A673 (cell line): Measurements from ENCODE around the gene SEC14L3. TPM values are rescaled to one million over a fixed set of nuclear protein-coding genes. Genes with fewer than 3 reads are reported as not detected.

Experiments used
- BruUV-seq: library from RNA; stranded (reverse); fragments of 400-500 nt; replicated peaks from 2 replicates; lab custom pipeline; 2021; lab: Mats Ljungman, UMichigan
- CTCF ChIA-PET: fragments of 300-600 bp; sonication (Branson Sonifier 250); formaldehyde crosslinking; loops from one replicate; lab custom pipeline; 2022; ENCODE audit warnings: antibody characterized with exemption; lab: Charles Lee
- POLR2A ChIA-PET: fragments of 300-600 bp; sonication (Branson Sonifier 250); formaldehyde crosslinking; loops from one replicate; lab custom pipeline; 2022; ENCODE audit warnings: antibody characterized with exemption; ENCODE audit not compliant: low non-redundant PET; lab: Charles Lee
- DNase-seq: peaks from one replicate; pipeline ENCODE4 v3.0.0-alpha.2; 2015; ENCODE audit warnings: low spot score
- H3K27ac ChIP-seq: fragments of 200-600 bp; sonication (generic); 2 replicates; pipeline ENCODE4 v1.5.1; 2016; ENCODE audit warnings: mixed run types, low read depth, mild to moderate bottlenecking, mixed read lengths, antibody characterized with exemption, low read length; ENCODE audit not compliant: poor library complexity, severe bottlenecking
- H3K27me3 ChIP-seq: fragments of 200-600 bp; sonication (generic); replicated peaks from 2 replicates; pipeline ENCODE4 v1.6.1; 2017; ENCODE audit warnings: mixed run types, low read depth, mild to moderate bottlenecking, mixed read lengths, antibody characterized with exemption, low read length; ENCODE audit not compliant: insufficient read depth, poor library complexity
- H3K36me3 ChIP-seq: fragments of 200-600 bp; sonication (generic); 2 replicates; pipeline ENCODE4 v1.6.1; 2016; ENCODE audit warnings: mixed run types, mild to moderate bottlenecking, mixed read lengths, antibody characterized with exemption, low read length; ENCODE audit not compliant: insufficient read depth, poor library complexity, severe bottlenecking
- H3K4me1 ChIP-seq: fragments of 200-600 bp; sonication (generic); 2 replicates; pipeline ENCODE4 v1.6.1; 2017; ENCODE audit warnings: mixed run types, mild to moderate bottlenecking, mixed read lengths, antibody characterized with exemption, low read length; ENCODE audit not compliant: insufficient read depth, poor library complexity, severe bottlenecking
- H3K4me3 ChIP-seq: fragments of 200-600 bp; sonication (generic); 2 replicates; pipeline ENCODE4 v1.5.1; 2016; ENCODE audit warnings: low read depth, mixed run types, mild to moderate bottlenecking, mixed read lengths, low read length; ENCODE audit not compliant: poor library complexity, severe bottlenecking
- H3K9me3 ChIP-seq: fragments of 200-600 bp; sonication (generic); 2 replicates; pipeline ENCODE4 v1.6.1; 2016; ENCODE audit warnings: mixed run types, low read depth, mild to moderate bottlenecking, mixed read lengths, antibody characterized with exemption, low read length; ENCODE audit not compliant: poor library complexity, severe bottlenecking
- CTCF ChIP-seq: fragments of 300-800, 200-600 bp; sonication (generic); conservative IDR thresholded peaks from 2 replicates; pipeline ENCODE4 v1.5.1; 2017; ENCODE audit warnings: low read depth, mild to moderate bottlenecking, antibody characterized with exemption, low read length, moderate library complexity, mixed read lengths
- EZH2 ChIP-seq: fragments of 200-600 bp; sonication (generic); IDR thresholded peaks from 2 replicates; pipeline ENCODE4 v1.6.1; 2017; ENCODE audit warnings: borderline replicate concordance, low read depth, mild to moderate bottlenecking, mixed read lengths, antibody characterized with exemption, low read length; ENCODE audit not compliant: poor library complexity, severe bottlenecking
- intact Hi-C: fragments of 100-400 bp; cut with micrococcal nuclease; formaldehyde crosslinking; loops from one replicate; pipeline ENCODE4 v1.10.0; 2022; ENCODE audit not compliant: unreplicated experiment
- total RNA-seq: library from RNA; stranded (reverse); gene quantifications from 2 replicates; pipeline ENCODE4 v1.2.3, GENCODE V29; 2021

Gene SEC14L3
- total RNA-seq, 1 experiment from 2014 or later: not detected

GRCh38 chr22:30491381-30491780, 19.6 kb upstream of the SEC14L3 start:
- Histone ChIP-seq H3K4me1 (no peaks in the 10 kb centered on the region), H3K36me3 (no peaks in the 10 kb centered on the region), H3K27ac (no peak overlapping the region), H3K9me3 (no peaks in the 10 kb centered on the region), H3K27me3 (no peaks in the 10 kb centered on the region), H3K4me3 (no peak overlapping the region)
- POLR2A ChIA-PET: no interaction called here
- intact Hi-C loops: no loop called here
- DNase-seq: no peak
- CTCF ChIA-PET: no interaction called here
- TF ChIP-seq CTCF (no peak), EZH2 (no peak)
- no TSS peak for BruUV-seq

- Histone ChIP-seq H3K27ac (no peak overlapping the region), H3K4me1 (no peaks in the 10 kb centered on the region), H3K9me3 (no peaks in the 10 kb centered on the region), H3K4me3 (no peak overlapping the region), H3K27me3 (no peaks in the 10 kb centered on the region), H3K36me3 (no peaks in the 10 kb centered on the region)
- ChIA-PET CTCF (interaction anchor here (0.8 kb wide), 1 partner anchor 144 kb away, joined by 3 read pairs; no protein-coding TSS in a partner anchor), POLR2A (no interaction called here)
- intact Hi-C loops: no loop called here
- no TSS peak for BruUV-seq
- no peak for DNase-seq
- TF ChIP-seq EZH2: no peak
- peak; percentile 45 for TF ChIP-seq CTCF
Observed at GRCh38 chr22:30490399-30490798, 18.6 kb upstream of the SEC14L3 start.

DNA sequence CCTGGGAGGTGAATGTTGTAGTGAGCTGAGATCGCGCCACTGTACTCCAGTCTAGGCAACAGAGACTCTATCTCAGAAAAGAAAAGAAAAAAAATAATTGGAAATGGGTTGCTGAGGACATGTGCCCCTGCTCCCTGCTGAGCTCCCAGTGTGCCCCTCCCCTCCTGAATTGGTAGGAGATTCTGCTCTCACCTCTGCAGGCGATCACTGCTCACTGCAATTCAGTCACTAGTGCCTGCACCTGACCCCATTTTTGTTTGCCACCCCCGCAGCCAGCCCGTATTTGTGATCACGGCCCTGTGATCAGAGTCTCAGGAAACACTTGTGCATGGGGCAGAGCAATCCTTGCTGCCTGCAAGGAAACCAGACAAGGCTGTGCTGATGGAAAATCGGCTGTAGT, 16.3 kb upstream of the SEC14L3 start:
- Histone ChIP-seq H3K36me3 (no peaks in the 10 kb centered on the region), H3K27ac (no peak overlapping the region), H3K4me1 (no peaks in the 10 kb centered on the region), H3K27me3 (no peaks in the 10 kb centered on the region), H3K4me3 (no peak overlapping the region), H3K9me3 (no peaks in the 10 kb centered on the region)
- CTCF ChIA-PET: no interaction called here
- no peak for DNase-seq
- TF ChIP-seq CTCF (no peak), EZH2 (no peak)
- POLR2A ChIA-PET: no interaction called here
- intact Hi-C loops: no loop called here
- no TSS peak for BruUV-seq
